ENCODE measurements around the gene AGAP1.
A peak's percentile ranks its signal among the peaks of the same experiment; 100 is the strongest.
"Not testable (repeated sequence)": the region's sequence is repeated elsewhere in the genome, so short reads cannot be mapped to it uniquely, and the experiment has no call there.

AGAP1 gene

DNA sequence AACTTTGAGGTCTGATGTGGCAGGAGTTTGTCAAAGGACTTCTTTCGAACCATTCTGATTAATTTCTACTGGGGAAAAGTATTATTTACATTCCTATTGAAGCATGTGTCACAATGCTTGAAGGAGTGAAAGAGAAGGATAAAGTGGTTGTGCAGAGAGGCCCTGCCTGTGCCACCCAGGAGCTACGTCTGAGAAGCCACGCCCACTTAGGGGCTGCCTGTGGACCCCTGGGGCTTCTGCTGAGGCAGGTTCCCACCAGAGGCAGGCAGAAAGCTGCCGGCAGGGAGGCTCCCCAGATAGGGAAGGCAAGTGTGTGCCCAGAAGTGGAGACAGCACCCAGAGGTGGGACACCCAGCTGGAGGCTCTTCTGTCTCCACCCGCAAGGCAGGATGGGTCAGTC, 627.0 kb downstream of the AGAP1 start:
- no peak for DNase-seq

DNA sequence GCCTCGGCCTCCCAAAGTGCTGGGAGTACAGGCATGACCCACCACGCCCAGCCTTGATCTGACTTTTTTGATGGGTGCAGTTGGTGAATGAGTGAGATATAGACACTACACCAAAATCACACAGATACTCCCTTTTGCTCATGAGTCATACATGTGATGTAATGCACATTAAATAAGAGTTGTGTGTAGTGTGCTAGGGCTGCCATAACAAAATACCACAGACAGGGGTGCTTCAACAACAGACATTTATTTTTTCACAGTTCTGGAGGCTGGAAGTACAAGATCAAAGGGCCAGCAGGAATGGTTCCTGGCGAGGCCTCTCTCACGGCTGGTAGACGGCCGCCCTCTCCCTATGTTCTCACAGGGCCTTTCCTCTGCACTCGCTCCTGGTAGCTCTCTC, 627.7 kb downstream of the AGAP1 start:
- no peak for DNase-seq

DNA sequence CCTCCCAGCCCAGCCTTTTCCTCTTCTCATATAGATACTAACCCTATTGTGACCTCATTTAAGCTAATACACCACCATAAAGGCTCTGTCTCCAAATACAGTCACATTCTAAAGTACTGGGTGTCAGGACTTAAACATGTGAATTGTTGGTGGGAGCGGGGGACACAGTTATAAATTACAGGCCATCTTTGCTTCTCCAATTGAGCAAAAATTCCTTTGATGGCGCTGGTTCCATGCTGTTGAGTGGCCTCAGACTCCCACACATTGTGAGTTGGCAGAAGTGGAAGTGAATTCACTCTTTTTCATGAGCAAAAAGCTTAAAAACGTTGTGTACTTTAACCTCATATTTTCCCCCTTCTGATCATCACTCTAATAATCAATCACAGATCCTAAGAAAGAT, 628.4 kb downstream of the AGAP1 start:
- DNase-seq: no peak

DNA sequence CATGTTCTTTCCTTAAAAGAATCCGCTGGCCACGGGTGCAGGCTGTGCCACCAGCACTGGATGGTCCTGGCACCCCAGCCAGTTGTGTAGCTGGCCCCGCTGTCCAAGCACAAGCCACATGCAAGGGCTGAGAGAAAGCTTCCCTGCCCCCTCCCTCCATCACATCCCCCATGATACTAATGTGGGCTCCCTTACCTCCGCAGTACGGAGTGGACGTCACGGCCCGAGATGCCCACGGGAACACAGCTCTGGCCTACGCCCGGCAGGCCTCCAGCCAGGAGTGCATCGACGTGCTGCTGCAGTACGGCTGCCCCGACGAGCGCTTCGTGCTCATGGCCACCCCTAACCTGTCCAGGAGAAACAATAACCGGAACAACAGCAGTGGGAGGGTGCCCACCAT, 629.9 kb downstream of the AGAP1 start:
- DNase-seq: no peak

DNA sequence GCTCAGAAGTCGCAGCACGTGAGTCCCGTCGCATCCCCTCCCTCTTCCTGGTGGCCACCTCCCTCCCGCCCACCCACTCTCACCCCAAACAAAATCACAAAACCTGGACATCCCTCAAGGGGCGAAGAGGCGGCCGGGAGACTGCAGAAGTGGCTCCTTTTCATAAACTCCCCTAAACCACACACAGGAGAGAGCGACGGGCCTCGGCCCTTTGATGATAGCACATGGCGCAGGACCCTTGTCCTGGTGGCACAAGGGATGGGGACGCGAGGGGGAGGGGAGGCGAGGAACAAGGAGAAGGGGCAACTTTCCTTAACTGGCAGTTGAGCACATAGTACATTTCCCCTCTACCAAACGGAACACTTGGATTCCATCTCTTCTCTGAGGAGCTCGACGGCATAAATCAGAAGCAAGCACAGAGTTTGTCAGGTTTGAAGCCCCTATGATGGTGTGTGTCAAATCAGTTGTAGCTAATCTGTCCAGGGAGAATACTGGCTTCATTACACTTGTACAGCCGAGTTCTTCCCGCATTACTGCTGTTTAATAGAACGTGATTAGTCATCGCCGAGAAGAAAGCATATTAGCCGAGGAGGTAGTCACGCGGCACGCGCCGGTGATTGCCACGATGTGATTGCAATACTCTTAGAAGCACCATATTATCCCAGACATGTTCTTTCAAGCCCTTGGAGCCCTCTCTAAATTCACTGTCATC, 630.5 kb downstream of the AGAP1 start:
- no peak for DNase-seq

DNA sequence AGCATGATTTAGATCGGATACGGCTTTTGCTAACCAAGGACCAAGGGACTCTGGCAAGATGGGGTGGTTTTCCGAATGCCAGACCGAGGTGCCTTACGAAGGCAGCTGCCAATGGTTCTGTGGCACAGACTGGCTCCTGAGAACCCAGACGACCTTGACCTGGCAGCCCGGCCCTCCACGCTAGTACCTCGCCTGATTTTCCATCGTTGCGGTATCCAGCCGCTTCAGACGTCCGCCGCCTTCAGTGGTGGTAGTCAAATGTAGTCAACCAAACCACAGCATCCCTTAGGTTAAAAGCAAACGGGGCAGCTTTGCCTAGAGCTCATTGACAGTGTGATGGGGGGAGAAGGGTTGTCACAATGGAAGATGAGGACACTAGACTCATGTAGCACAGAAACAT, 631.7 kb downstream of the AGAP1 start:
- DNase-seq: no peak

DNA sequence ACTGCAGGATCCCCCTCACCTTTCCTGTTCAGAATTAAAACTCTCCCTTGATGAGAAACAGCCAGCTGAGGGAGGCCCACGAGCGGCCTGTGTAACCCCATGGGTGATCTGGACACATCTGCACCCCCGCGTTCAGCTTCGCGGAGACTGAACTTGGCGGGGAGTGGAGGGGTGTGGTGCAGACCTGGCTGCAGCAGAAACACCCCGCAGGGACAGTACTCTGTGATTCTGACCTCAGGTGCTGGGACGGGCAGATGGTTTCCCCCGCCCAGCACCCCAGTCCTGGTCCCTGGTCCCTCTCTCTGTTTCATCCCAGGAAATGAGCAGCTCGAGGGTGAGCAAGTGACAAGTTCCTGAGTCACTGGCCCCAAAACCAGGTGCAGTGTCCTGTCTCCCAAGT, 633.2 kb downstream of the AGAP1 start:
- DNase-seq: no peak

DNA sequence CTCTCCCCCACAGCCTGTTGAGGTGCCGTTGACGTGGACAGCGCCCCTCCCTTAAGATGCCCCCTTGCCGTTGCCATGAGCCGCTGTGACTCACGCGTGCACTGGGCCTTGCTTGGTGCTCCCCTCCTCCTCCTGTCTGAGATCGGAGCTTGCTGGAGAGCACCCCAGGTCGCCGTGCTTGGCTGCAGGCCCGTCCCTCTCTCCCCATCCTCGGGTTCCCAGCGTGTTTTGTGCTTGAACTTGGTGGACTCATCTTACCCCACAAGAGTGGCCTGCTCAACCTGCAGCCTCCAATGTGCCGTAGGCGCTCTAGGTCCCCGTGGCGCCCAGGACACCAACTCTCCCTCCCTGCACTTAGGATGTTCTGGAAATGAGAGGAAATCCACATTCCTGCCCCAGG, 634.5 kb downstream of the AGAP1 start:
- no peak for DNase-seq

DNA sequence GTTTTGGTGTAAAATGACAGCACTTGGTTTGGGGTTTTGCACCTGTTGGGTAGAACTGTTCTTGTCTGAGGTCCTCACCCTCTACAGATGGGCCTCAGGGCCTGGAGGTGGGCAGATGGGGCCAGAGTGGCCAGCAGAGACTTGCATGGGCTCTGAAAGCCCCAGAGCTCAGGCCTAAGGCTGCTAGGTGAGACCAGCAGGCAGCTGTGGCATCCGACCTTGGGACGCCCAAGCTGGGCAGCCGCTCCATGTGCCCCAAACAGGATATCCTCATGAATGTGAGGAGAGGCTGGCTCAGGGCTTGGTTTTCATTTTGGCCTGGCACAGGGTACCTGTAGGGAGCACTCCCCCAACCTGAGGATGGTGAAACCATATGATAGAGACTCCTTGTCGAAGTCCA, 636.1 kb downstream of the AGAP1 start:
- no peak for DNase-seq

DNA sequence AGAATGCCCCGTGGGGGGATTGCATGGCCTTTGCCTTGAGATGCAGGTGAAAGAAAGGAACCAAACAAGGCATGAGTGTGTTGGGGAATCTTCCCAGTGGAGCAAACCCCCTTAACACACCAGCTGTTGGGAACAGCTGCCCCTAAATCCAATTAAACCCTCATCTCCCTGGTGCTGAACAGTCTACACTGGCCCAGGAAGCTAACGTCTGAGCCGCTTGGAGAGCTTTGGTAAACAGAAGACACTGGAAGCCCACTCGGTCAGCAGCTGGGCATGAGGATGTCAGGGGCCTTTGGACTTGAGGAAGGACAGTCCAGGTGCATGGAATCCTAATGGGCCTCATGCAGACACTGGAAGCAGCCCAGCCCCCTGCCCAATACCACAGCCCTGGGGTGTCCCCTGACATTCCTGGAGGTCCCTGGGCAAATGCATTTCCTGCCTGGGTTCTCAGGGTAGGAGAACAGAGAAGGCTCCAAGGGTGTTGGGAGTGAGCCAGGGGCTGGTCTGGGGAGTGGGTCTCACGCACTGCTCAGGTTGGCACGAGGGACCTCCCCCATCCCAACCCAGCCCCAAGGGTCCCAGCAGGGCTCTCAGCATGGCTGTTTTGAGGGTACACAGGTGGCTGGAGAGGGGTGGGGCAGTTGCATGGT, 636.6 kb downstream of the AGAP1 start:
- no peak for DNase-seq

DNA sequence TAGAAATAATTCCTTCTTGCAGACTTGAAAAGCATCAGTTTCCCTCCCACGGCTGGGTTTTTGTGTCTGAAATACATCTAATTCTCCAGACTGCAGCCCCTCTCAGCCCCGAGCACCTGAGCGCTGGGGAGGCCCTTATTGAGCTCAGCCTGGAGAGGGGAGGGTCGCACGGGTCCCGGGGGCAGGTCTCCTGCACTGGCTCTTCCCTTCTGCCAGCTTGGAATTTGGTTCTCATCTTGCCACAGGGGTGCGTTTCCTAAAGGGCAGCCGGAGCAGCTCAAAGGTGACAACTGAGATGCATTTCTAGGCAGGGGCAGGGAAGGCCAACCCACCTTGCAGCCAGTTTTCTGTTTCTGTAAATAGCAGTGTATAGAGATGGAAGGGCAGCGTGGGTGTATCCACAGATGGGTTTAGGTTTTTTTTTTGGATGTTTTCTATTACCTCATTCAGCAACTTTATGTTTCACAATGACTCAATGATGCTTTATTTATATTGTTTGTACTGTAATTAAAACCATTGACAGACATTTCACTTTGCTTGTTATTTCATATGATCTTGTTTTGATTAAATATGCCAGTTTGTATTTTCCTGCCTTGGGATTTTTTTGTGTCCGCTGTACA, 637.3 kb downstream of the AGAP1 start:
- no peak for DNase-seq

DNA sequence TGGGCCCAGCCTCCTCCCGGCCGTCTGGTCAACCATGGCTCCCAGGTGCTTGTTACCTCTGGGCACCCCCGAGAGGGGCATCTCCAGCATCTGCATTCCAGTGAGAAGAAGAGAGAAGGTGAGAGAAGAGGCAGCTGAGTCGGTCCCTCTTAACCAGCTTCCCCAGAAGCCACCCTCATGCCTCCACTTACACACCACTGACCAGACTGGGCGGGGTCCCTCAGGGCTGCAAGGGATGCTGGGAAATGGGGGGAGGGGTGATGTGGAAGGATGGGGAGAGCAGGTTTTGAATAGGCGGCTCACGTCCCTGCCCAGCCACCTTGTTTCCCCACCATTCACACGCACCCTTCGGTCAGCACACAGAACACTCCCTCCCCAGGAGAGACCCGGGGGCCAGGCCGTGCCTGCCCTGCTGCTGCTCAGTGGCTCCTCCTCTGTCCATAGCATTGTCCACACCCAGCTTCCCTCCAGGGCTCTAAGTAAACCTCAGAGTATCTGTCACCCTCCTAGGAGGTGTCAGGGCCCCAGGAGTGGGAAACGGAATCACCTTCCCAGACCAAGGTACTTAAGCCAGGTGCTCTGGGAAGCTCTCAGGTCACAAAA, 639.7 kb downstream of the AGAP1 start:
- DNase-seq: no peak

DNA sequence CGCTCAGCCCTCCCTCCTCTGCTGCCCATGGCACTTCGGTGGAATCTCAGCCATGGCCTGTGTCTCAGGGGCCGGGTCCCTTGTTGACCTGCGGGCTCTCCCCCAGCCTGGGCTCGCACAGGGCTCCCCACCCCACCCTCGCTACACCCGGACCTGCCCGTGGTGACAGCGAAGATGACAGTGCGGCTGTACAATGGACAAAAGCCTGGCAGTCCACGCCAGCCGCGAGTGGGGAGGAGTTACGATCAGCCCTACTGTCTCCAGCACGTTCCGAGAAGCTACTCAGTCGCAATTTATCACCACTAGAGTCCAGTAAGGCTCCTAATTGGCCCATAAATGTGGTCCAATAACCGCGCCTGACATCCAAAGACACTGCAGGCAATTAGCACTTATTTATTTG, 642.7 kb downstream of the AGAP1 start:
- DNase-seq: peak; percentile 49

DNA sequence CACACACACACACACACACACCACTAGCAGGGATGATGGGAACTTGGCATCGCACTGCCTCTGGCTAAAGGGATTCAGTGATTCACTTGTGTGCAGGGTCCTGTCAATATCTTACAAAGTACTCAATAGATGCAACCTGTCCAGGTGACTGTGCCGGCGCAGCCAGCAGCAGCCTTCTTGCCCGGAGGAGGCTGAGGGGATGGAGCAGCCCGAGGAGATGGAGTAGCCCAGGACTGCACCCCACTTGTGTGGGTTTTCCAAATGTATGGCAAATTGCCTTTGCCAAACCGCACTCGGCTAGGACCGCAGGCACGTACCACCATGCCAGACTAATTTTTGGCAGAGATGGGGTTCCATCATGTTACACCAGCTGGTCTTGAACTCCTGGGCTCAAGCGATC, 643.2 kb downstream of the AGAP1 start:
- no peak for DNase-seq

DNA sequence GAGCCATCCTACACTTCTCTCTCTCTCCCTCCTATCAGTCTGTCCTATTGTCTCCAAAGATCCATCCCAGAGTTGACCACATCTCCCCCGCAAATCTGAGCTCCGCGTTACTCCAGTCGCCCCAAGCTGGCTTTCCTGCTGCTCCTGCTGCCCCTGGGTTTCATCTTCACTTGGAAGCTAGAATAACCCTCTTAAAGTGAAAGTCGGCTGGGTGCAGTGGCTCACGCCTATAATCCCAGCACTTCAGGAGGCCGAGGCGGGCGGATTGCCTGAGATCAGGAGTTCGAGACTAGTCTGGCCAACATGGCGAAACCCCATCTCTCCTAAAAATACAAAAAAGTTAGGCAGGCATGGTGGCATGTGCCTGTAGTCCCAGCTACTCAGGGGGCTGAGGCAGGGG, 647.8 kb downstream of the AGAP1 start:
- not testable (repeated sequence) for DNase-seq

DNA sequence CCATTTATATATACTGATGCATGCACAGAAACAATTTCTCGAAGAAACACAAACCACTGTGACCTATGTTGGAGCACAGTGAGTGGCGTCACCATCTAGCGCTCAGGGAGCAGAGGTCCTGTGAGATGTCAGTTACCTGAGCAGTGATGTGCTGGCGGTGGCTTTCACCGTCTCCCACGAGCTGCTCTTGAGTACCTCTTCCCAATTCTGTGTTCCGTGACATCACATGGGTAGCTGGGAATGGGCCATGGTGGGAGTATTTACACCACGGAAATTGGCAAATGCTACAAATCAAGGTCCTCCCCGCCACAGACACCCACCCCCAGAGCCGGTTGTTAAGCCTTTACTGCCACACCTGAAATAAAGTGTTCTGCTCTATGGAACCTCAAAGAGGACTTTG, 650.0 kb downstream of the AGAP1 start:
- no peak for DNase-seq

DNA sequence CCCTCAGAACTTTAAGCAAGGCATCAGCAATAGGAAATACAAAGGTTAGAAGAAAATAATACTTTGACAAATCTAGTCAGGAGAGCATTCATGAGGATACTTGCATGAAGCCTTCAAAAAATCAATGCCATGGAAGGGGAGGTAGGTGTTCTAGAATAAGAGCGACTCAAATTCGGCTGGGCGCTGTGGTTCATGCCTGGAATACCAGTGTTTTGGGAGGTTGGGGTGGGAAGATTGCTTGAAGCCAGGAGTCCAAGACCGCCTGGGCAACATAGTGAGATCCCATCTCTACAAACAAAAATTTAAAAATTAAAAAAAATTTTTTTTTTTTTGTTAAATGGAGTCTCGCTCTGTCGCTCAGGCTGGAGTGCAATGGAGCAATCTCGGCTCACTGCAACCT, 652.6 kb downstream of the AGAP1 start:
- DNase-seq: no peak

DNA sequence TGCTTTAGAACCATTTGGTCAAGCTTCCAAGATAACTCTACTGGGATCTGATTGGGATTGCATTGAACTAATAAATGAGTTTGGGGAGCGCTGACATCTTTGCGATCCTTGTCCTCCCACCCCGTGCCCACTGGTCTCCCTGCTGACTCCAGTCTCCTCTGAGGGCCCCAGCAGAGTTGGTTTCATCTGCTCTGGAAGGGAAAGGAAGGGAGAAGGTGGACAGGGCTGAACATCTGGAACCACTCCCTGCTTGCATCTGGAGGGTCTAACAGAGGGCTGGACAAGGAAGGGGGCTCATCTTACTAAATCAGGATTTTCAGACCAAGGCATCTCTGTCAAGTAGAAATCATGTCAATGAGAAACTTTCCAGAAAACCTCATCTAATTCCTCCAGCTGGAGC, 661.6 kb downstream of the AGAP1 start:
- no peak for DNase-seq

DNA sequence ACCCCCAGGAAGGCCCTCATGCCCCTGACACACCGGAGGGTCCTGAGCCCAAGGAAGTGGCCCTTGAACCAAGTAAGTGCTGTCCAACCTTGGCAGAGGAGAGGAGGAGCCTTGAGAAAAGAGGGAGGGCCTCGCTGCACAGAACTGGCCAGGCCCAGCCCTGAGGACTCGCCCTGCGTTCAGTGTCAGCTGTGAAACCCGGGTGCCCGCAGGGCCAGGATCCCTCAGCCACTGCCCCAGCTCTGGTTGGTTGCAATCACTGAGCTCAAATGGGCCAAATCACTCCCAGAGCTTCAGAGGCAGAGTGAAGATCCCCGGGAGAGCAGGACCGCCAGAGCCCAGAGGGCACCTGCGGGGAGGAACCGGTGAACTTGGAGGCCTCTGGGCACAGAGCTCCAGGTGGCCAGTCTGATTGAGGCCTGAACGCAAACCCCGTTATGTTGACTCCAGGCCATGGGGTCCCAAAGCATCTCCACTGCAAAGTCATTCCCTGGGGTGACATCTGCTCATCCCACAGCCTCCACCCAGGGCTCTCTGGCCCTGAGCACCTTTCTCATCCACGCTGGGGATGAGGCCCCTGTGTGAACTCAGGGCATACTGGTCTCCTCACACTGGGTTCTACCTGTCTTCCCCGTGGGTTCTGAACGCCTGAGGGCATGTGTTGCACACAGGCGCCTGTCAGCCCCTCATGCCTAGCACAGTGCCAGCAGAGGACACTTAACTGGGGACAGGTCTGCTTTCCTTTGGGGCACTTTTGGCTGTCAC, 662.4 kb downstream of the AGAP1 start:
- no peak for DNase-seq

DNA sequence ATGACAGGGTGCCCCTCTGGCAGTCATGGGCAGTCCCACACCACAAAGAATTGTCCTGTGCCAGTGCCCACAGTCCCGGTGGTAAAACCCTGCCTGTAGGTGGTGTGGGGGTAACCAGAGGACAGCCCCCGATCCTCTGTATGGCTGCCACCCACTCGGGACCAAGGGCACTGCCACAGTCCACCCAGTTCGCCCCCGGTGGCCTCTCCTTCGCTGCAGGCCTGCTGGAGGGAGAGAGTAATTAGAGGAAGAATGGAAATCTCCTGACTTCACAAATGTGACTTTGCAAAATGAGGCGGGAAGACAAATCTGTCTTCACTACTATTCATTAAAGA, 663.0 kb downstream of the AGAP1 start:
- no peak for DNase-seq

DNA sequence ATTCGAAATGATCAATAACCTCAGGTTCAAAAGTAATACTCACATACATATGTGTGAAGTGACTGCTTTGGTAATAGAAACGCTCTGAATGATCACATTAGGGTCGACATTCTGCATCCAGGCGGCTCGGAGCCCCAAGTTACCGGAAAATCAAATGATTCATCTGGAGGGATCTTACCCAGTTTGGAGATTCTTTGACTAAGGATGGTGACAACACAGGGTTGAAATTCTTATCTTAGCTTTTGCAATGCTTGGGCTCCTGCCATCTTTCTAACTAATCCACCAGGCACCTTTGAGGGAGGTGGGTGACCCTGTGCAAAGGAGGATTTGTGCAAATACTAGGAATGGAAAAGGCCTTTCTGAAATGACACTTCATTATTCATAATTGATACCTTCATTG, 663.5 kb downstream of the AGAP1 start:
- no peak for DNase-seq

DNA sequence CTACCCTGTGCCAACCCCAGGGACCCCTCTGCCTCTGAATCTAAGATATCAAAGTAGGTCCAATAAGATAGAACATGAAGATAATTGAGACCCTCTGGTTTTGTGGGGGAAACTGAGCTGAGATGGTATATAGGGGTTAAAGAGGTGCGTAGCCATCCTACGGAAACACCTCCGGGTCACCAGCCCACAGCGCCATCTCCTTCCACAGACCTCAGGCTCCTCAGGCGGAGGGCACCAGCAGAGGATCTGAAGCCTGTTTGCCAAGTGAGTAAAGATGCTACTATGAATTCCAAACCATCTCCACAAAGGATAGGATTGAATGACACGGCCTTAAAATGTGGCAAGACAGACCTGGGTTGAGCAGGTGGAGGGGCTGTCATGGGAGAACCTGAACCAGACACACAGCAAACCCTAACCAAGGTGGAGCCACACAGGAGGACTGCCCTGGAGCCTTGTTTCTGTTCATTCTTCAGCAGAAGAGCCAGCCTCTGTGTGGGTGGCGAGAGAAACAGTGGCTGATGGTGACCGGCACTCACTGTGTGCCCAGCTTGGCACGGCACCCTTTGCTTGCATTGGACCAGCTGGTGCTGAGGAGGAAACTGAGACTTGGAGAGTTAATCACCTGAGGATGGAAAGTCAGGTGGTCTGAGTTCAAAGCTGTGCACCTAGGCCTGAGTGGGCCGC, 664.1 kb downstream of the AGAP1 start:
- DNase-seq: no peak
